ENCODE results near the gene CFAP92.
"Not testable (repeated sequence)": the region's sequence is repeated elsewhere in the genome, so short reads cannot be mapped to it uniquely, and the experiment has no call there.

GRCh38 chr3:128880455-128880854, 113.4 kb downstream of the CFAP92 start:
- not testable (repeated sequence) for TF ChIP-seq CTCF (IDR thresholded peaks at IDR 0.05; ENCODE audit: low read length); EZH2 (IDR thresholded peaks at IDR 0.05; ENCODE audit: borderline replicate concordance, low read length)

Measured in OCI-LY1 (cell line).